GM19452 (cell line): ENCODE measurements around the gene LAMC2.

ENCODE experiments used
- ATAC-seq: cut with Tn5 transposase; IDR thresholded peaks from one replicate; pipeline ENCODE4 v1.9.1; 2021; ENCODE audit not compliant: unreplicated experiment

Gene LAMC2

DNA sequence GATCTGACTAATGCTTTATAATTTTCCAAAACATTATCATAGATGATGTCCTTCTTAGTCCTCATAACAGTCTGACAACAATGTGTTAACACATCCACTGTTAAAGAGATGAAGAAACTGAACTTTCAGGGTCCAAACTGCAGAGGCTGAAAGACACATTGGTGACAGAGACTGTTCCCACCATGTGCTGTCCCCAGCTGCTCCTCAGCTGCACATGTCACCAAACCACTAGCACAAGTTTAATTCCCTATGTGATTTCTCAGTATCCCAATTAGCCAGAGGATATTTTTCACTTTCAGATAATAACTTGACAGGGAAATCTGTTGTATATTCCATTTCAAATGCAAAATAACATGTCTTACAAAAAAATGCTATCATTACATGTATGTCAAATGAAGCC is 24.6 kb downstream of the LAMC2 start:
- ATAC-seq: no peak

DNA sequence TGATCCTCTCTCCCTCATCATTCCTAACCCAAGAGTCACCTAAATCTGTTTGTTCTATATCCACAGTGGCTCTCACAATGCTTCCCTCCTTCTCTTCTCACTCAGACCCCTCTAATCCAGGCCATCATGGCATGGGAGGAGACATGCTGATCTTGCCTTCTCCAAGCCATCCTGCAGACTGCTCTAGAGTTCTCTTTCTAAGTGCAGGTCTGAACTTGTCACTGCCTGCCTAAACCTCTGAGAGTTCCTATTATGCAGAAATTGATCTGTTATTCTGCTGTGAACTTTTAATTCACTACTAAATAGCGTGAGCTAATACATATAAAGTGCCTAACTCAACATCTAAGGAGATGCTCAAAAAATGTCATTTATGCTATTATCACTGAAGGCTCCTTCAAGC is 26.8 kb downstream of the LAMC2 start:
- no peak for ATAC-seq

DNA sequence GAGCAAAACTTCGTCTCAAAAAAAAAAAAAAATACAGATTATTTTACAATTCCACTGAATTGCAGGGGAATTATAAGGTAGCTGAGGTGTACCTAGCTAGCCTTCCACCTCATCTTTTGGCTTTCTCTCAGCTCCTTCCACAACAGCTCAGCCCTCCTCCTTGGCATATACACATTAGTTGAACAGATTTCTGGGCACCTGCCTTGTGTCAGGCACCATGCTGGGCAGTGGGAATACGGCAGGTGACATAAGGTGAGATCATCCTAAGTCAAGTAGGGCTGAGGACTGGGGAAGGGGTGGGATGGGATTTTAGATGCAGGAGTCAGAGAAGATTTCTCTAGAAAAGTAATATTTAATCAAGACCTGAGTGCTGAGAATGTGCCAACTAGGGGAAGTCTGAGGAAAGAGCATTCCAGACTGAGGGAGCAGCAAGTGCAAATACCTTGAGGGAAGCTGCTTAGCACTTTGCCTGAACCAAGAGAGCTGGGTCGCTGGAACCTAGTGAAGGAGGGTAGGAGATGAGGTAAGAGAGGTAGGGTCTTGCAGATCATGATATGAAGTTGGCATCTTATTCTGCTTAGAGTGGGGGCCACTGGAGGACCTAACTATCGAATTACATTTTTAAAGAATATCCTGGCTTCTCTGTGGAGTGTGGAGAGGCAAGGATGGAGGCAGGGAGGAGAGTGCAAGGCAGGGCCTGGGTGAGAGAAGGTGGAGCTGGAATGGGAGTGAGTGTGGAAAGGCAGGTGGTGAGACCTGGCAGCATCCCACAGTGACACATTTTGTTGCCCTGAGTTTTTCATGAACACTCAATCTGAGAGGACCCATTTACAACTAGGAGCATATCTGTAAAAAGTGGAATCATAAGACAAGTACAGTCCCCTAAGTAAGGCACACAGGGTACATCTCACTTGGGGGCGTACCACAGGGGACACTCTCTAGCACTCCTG is 28.2 kb downstream of the LAMC2 start:
- no peak for ATAC-seq

DNA sequence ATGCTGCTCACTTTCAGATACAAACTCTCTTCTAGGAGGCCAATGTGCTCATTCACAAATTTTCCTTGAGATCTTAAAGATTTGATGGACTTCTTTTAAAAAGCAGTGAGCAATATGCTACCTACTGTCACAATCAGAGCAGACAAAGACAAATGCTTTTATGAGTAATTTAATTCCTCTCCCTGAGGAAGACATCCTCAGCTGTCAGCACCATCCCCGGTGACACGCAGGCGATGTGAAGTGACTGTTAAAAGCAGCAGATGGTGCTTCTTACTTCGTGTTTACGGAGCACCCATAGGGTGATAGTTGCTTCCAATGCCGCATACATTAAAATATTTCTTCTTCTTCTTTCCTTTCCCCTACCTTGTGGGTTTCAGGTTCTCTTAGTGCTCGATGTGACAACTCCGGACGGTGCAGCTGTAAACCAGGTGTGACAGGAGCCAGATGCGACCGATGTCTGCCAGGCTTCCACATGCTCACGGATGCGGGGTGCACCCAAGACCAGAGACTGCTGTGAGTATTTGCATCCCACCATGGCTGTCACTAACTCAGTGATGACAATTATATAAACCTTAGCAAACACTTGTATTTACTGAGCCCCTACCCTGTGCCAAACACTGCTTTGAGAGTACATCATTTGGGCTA is 29.1 kb downstream of the LAMC2 start:
- ATAC-seq: no peak

DNA sequence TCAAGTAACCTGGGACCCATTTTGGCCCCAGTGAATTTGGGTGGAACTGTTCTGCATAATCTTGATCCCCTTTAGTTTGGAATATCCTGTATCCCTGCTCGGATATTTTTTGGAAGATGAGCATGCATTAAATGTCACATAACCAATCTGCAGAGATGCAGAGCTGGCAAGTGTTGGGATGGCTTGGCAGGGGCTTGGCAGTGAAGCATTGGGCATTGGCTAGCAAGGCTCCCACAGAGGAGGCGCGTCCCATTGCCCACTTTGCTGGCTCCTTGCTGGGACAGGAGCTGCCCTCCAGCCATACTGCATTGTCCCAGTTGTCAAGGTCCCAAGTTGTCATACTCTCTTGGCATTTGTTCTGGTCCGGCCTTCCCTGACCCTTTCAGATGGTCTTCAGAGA is 29.9 kb downstream of the LAMC2 start:
- ATAC-seq: no peak

DNA sequence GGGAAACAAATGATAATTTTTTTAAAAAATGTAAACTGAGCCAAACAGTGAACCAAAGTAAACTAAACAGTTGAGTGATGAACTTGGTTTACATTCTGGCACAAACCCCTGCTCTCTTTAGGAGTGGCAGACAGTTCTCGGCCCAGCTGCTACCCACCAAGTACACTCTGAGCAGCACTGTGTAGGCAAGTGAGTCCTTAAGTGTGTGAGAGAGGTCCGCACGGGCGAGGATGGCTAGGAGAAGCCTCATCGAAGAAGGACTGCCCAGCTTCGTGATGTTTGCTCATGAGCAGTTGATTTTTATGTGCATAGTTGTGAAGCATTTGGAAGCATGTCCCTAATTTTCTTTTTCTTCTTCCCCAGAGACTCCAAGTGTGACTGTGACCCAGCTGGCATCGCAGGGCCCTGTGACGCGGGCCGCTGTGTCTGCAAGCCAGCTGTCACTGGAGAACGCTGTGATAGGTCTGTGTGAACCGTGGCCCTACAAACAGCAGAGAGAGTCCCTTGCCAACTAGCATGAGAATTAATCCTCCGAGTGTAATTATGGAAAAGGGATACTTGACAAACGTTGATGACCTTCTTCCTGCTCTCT is 32.1 kb downstream of the LAMC2 start:
- no peak for ATAC-seq

DNA sequence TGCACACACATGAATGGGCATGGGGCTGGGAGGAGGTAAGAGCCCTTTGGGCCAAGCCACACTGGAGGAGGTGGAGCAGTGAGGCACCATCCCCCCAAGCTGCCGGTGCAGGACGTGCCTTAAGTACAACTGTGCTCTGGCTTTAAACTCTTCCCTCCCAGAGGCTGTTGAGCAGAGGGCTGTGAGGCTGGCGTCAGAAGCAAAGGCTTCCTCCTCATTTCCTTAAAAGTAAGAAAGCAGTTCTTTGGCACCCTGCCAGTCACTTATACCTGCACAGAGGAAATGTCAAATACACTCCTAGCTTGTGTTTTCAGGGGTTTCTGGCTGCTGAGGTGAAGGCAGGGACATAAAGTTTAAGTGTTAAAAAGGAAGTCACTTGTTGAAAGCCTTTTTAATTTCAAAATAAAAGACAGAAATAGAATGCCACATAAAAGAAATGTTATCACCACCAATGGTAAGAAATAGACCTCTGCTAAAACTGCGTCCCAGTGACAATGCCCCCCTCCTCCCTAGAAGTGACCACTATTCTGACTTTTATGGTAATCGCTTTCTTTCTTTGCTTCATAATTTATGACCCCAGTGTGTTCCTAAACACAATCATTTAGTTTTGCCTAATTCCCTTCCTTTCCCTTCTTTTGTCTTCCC is 33.0 kb downstream of the LAMC2 start:
- no peak for ATAC-seq

DNA sequence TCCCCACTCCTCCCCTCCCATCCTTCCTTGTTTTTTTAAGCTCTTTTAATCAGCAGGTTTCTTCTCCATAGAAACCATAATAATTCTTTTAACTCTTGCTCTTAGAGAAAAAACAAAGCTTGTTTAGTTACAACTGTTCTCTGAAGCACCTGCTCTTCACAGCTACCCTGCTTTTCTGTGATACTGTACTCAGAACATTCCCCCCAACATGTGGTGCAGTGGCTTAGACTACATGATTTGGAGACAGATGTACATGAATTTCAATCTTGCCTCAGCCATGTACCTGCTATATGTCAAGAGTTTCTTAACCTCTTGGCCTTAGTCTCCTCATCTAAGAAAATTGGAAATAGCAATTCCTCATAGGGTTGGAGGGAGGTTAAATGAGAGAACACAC is 33.5 kb downstream of the LAMC2 start:
- ATAC-seq: no peak

DNA sequence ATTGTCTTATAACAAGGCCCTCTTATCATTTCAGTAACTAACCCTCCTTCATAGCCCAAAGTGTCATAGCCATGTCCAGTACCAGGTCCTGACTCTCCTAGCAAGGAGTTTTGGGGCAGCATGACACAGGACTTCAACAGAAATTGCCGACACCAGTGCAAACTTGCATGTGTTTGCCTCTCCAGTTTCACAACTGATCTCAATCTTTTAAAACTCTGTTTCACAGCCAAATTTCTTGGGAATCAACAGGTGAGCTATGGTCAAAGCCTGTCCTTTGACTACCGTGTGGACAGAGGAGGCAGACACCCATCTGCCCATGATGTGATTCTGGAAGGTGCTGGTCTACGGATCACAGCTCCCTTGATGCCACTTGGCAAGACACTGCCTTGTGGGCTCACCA is 36.8 kb downstream of the LAMC2 start:
- ATAC-seq: no peak

DNA sequence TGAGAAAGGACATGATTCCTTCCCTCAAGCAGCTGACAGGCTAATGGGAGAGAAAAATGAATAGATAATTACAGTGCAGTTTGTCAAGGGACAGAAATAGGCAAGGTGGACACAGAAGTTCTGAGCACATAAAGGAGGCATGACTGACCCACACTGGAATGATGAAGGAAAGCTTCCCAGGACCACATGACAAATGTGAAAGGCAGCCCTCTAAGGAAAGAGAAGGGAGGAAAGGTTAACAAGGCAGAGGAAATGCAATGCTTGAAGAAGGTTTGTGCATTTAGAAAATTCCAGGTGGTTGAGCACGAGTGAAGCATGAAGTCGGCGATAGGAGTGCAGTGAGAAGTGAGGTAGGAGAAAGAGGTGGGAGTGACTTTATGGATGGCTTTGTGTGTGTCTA is 37.4 kb downstream of the LAMC2 start:
- ATAC-seq: no peak

DNA sequence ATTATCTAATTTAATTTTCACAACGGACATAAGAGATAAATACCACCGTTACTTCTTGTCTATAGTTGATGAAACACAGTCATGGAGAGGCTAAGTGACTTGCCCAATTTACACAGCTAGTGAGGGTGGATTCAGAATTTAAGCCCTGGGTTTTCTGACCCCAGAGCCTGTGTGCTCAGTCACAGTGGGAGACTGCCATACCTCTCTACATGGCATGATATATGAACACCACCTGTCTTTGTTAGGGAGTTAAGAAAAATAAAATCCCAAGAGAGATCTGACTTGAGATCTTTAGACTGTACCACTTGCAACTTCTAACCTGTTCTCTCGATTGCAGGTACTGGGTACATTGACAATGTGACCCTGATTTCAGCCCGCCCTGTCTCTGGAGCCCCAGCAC is 40.3 kb downstream of the LAMC2 start:
- ATAC-seq: no peak

DNA sequence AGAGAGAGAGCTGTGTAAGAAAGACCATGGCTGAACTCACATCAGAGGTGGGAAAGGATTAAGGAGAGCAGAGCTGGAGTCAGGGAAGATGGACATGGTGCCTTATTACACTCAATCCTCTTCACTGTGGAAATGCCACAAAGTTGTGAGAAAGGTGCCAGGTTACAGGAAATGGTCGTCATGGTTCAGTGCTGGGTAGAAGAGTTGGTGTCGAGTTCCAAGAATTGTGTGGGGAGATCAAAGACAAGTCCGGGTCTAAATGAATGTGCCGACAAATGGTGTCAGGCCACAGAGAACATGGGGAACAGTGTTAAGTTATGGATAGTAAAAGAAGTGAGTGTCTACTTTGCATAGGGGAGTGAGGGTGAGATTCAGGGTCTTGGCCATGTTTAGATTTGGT is 40.9 kb downstream of the LAMC2 start:
- ATAC-seq: no peak

DNA sequence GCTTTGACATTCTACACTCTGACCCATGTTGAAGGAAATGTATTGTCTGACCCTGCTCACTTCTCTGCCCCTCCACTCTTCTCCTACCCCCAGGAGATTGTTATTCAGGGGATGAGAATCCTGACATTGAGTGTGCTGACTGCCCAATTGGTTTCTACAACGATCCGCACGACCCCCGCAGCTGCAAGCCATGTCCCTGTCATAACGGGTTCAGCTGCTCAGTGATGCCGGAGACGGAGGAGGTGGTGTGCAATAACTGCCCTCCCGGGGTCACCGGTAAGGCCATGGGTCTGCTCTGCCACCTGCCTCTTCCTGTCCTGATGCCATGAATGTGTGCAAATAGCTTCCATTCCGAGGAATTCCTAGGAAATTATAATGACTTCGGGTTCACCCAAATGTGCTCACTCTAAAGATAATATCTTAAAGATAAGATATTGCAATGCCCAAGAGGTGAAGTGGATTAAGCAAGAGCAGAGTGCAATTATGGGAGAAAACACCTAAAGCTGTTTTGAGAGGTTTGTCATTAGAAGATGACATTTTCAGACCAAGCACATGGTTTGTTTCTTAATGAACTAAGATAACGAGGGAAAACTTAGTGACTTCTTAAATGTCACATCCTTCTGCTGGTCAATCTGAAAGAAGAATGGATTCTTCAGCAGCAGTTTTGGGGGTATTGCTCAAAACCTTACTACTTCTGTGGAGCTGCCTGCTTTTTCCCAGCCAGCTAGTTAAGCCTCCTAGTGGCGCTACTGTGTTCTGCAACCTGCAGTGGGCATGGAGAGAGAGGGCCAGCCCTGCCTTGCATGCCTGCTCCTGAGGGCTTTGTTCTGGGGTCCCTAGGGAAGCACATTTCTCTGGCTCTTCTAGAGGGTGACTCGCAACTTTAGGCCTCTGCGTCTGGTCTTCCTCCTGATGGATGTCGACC is 41.6 kb downstream of the LAMC2 start:
- no peak for ATAC-seq

DNA sequence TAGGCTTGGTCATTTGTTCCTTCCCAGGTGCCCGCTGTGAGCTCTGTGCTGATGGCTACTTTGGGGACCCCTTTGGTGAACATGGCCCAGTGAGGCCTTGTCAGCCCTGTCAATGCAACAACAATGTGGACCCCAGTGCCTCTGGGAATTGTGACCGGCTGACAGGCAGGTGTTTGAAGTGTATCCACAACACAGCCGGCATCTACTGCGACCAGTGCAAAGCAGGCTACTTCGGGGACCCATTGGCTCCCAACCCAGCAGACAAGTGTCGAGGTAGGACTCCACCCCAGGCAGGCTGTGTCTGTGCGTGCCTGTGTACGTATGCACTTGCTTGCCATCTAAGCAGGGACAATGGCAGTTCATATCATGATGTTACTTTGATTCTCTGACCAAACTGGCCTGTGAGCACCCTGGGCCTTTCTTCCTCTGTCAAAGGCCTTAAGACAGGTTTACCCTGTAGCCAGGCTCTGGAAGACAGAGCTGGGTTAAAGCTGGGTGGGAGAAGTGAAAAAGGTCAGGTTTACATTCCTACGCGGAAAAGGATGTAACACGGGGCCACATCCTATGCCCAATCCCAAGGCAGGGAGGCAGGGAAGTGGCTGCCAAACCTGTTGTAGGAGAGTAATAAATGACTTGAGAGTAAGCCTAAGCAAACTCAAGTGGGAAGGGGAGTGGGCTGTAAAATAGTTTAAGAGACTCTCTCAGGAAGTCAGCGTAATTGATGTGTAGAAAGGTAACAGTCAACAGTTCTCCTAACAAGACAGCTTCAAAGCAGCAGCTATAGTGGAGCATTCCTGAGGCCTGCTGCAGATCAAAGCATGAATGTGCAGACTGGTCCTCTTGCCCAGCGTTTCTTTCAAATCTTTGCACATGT is 42.5 kb downstream of the LAMC2 start:
- ATAC-seq: no peak

DNA sequence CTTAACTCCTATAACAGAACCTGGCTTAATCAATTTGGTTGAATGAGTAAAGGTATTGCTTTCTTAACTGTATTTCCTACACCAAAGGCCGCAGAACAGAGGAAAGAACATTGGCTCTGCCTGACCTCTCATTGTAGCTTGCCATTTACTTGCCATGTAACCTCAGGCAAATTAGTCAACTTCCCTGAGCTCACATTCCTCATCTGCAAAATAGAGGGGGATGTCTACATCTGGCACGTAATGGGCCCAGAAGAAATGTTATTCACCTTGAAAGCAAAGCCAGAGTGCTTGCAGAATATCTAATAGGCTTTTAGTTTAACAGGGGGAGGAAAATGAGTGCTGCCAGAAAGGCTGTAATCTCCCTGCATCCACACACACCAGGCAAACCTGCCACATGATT is 44.3 kb downstream of the LAMC2 start:
- no peak for ATAC-seq

DNA sequence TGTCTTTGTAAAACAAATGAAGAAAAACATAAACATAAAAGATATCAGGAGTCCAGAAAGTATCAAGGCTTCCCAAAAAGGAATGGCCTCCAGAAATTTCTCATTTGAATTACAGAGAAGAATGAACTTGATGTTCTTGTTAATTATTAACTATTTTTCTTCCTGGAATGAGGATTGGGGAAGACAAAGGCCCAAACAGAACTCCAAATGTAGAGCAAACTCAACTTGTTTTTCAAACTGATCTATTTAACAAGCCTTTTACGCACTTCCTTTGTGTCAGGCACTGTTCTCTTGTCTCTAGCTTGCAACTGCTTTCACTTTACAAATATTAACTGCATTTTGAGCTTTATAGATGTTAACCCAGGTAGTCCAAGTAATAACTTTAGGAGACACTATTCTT is 45.5 kb downstream of the LAMC2 start:
- ATAC-seq: no peak

DNA sequence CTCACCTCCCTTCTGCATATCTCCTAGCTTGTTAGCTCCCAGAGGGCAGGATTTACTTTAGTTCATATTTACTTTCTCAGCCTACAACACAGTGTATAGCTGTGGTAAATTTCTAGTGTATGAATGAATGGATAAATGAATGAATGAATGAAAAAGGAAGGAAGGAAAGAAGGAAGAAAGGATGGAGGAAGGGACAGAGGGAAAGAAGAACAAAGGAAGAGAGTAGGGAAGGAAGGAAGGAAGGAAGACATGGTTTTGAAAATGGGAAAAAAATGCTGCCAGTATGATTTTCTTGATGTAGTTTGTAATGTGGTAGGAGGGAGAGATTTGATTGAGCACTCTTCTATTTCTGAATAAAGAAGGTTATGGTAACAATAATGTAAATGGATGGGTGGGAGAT is 47.0 kb downstream of the LAMC2 start:
- ATAC-seq: no peak

DNA sequence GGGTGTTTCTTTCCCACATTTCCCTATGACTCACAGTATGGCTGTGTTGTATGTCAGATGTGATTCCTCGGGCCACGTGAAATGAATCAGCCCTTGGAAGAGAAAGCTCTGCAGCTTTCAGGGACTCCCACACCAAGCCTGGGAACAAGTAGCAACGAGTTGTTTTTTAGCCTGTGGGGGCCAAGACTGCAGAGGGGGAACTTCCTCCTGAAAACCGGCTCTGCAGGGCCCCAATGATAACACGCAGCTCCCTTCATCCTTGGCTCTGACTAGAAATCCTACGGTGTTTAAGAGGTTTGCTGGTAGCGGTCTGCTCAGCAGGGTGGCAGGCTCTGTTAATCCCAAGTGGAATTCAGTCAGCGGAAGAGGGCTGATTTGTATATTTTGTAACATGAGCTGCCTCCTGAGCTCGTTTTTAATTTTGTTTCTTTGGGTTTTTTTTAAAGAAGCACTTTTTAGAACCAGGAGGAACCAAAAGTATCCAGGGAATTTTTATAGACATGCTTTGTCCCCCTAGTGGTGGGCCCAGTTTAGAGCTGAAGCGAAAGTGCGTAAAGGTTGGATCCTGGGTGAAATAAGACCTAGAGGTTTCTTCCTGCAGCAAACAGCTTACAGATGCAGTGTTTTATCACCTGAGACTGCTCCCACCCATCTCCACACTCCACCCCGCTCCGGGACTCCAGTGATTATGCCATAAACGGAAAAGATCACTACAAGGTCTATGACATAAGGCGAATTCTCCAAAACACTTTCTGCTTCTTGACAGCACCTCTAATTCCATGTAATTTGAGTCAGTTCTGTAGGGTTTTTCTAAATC is 48.8 kb downstream of the LAMC2 start:
- ATAC-seq: no peak

DNA sequence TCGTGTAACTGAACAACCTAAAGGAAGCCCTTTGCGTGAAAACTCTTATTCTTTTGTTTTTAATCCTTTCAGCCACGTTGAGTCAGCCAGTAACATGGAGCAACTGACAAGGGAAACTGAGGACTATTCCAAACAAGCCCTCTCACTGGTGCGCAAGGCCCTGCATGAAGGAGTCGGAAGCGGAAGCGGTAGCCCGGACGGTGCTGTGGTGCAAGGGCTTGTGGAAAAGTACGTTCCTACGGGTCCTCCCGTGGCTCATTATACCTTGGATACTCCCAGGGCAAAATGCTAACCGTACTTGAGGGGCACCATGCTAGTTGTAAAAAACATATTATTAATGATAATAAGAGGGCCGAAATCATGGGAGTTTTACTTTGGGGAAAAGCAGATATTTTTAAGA is 49.4 kb downstream of the LAMC2 start:
- no peak for ATAC-seq
